Heart right ventricle (tissue), 16 donors: Measurements from ENCODE around the gene GSK3A. TPM values are rescaled to one million over a fixed set of nuclear protein-coding genes. Genes with fewer than 3 reads are reported as not detected.

Source experiments
- ATAC-seq, 8 donors: fragments of 200-7000 bp; cut with Tn5 transposase; one replicate each; pipeline ENCODE4 v1.9.1; 2020; ENCODE audit warnings: mild to moderate bottlenecking in 8 of 8, moderate library complexity in 8 of 8, moderate number of reproducible peaks in 1 of 8
- DNase-seq, 2 donors: peaks; one replicate each; pipeline ENCODE4 v3.0.0-alpha.2; 2020
- H3K27ac ChIP-seq, 10 donors: fragments of 200-600 bp; sonication (generic) in 2 of 10; one replicate each; pipeline versions ENCODE4 v1.5.0 to v1.8.0; 2020 to 2022; ENCODE audit warnings: mild to moderate bottlenecking in 3 of 10
- H3K27me3 ChIP-seq, 7 donors: fragments of 200-600 bp; one replicate each; pipeline ENCODE4 v1.8.0; 2021 to 2022; ENCODE audit warnings: mild to moderate bottlenecking in 2 of 7
- H3K36me3 ChIP-seq, 9 donors: fragments of 200-600 bp; sonication (generic) in 1 of 9; one replicate each; pipeline versions ENCODE4 v1.5.0 to v1.8.0; 2020 to 2022; ENCODE audit warnings: mild to moderate bottlenecking in 2 of 9
- H3K4me1 ChIP-seq, 9 donors: fragments of 200-600 bp; sonication (generic) in 1 of 9; one replicate each; pipeline versions ENCODE4 v1.5.0 to v1.8.0; 2020 to 2022; ENCODE audit warnings: mild to moderate bottlenecking in 4 of 9
- H3K4me3 ChIP-seq, 10 donors: fragments of 200-600 bp; sonication (generic) in 2 of 10; one replicate each; pipeline versions ENCODE4 v1.5.0 to v1.8.0; 2020 to 2022; ENCODE audit warnings: mild to moderate bottlenecking in 7 of 10, moderate library complexity in 2 of 10
- H3K9me3 ChIP-seq, 11 donors: fragments of 200-600 bp in 10 of 11; sonication (generic) in 2 of 11; one replicate each; pipeline versions ENCODE4 v1.5.0 to v1.8.0; 2013 to 2022; ENCODE audit warnings: mild to moderate bottlenecking in 2 of 11, control low read depth in 1 of 11, moderate library complexity in 1 of 11
- WGBS, 2 donors: extraction: QIAGEN DNeasy Blood & Tissue Kit; methylation state at CpG; one replicate each; pipeline ENCODE4 v1.1.7; 2013; ENCODE audit warnings: inconsistent platforms in 1 of 2; 5-methylcytosine and 5-hydroxymethylcytosine counted together
- intact Hi-C, 10 donors: fragments of 100-400 bp; cut with DNase I; formaldehyde crosslinking; loops; one replicate each; pipeline versions ENCODE4 v1.11.1 to v1.14.2; 2022
- polyA plus RNA-seq, 2 donors: library from polyadenylated mRNA; stranded (reverse); fragments of 200-250 nt; gene quantifications; one replicate each; pipeline ENCODE4 v1.2.3, GENCODE V29; 2013
- total RNA-seq, 10 donors: library from RNA; stranded (reverse); fragmentation: NEBNext Ultra II Directional in 3 of 10; extraction: Animal tissue kit (Norgen Biotek cat#: 25700) in 3 of 10; gene quantifications; one replicate each; pipeline versions ENCODE4 v1.2.1 to v1.2.4, GENCODE V29; 2021 to 2023
- TF ChIP-seq, protein P1 (sequence below), 9 donors: fragments of 200-600 bp; sonication (generic) in 2 of 9; IDR thresholded peaks; one replicate each; pipeline versions ENCODE4 v1.5.0 to v1.8.0; 2021 to 2022; ENCODE audit warnings: antibody characterized with exemption in 9 of 9, mild to moderate bottlenecking in 5 of 9, moderate library complexity in 1 of 9
- donor health status: Arrhythmogenic right ventricular cardiomyopathy.
- donor health status: ischemic (EF 13 %, LVEDD 7.1; RV severe dilation, severe dysfunction).
- donor health status: healthy with polysubstance abuse.
- donor health status: DM: no; HTN: yes; CAD: no.
- donor health status: DM: no; HTN: no; CAD: no.
- donor health status: ischemic (EF 25% LVEDD 6.9; RV normal size, moderate dysfunction).
- donor health status: ischemic (EF 25% LVEDD 5.7; RV mildly dilated, moderate dysfunction).
- donor health status: healthy.
- donor health status: DM: yes; HTN: yes; CAD: no.
- donor health status: Ischemic cardiomyopathy.
- donor health status: ischemic (EF 35%, LVEDD 5.7; RV mildly dilated, moderate dysfunction).
- donor health status: nonischemic (EF 11% LVEDD 7.7; RV severe dilation, severe dysfunction).
- donor health status: DM: yes; HTN: yes; CAD: no.
- donor health status: PGD.
- donor health status: ischemic (EF 29% LVEDD 5.4; RV normal size, mild dysfunction).
- donor health status: nonischemic (EF 23%, LVEDD 6.1; RV moderate dilation, normal function).

Gene GSK3A
- total and polyA plus RNA-seq, 12 donors: 31.2 to 51.0 (median 36.4) TPM

- H3K4me1 ChIP-seq: peaks cover 13 to 42% (median 33%) of the 10 kb centered on the region in 9 donors
- peak overlapping the region; percentile 73 to 100 (median 98) for H3K4me3 ChIP-seq
- H3K27ac ChIP-seq: peak overlapping the region; percentile 96 to 100 (median 98)
- ATAC-seq: peak; percentile 1 to 48 (median 28)
- peak; percentile 65 to 83 for DNase-seq
- intact Hi-C loops: loop anchor here in 4 of 10 donors (1.0 to 2.0 kb wide), 2 partner anchors 12 to 13 kb away; partner anchors contain the start of gene CIC (in 3 of the 4)
- H3K36me3 ChIP-seq: no peaks in the 10 kb centered on the region
- WGBS, 2 donors: 3 to 4% methylated on average over 38 of the region's 38 CpGs
- no peaks in the 10 kb centered on the region for H3K9me3 ChIP-seq
- TF ChIP-seq, protein P1, sequence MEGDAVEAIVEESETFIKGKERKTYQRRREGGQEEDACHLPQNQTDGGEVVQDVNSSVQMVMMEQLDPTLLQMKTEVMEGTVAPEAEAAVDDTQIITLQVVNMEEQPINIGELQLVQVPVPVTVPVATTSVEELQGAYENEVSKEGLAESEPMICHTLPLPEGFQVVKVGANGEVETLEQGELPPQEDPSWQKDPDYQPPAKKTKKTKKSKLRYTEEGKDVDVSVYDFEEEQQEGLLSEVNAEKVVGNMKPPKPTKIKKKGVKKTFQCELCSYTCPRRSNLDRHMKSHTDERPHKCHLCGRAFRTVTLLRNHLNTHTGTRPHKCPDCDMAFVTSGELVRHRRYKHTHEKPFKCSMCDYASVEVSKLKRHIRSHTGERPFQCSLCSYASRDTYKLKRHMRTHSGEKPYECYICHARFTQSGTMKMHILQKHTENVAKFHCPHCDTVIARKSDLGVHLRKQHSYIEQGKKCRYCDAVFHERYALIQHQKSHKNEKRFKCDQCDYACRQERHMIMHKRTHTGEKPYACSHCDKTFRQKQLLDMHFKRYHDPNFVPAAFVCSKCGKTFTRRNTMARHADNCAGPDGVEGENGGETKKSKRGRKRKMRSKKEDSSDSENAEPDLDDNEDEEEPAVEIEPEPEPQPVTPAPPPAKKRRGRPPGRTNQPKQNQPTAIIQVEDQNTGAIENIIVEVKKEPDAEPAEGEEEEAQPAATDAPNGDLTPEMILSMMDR (IDR thresholded peaks at IDR 0.05): no peak
- H3K27me3 ChIP-seq: no peaks in the 10 kb centered on the region
Observed at GRCh38 chr19:42255766-42256745, 13.7 kb upstream of the GSK3A start.

- Histone ChIP-seq H3K27me3 (no peaks in the 10 kb centered on the region), H3K4me1 (peaks cover 23 to 51% (median 42%) of the 10 kb centered on the region in 9 donors), H3K9me3 (no peaks in the 10 kb centered on the region), H3K4me3 (peak within 1 kb of the TSS; percentile 73 to 100 (median 98)), H3K27ac (peak within 1 kb of the TSS; percentile 96 to 100 (median 98)), H3K36me3 (peaks cover 0 to 4% (median 0%) of the 10 kb centered on the region in 9 donors)
- ATAC-seq (peak; percentile 79 to 88 (median 82)), DNase-seq (peak; percentile 94 to 96)
- WGBS, 2 donors: 1 to 2% methylated on average over 43 to 75 of the region's 75 CpGs
- TF ChIP-seq, protein P1 (IDR thresholded peaks at IDR 0.05): no peak
- intact Hi-C loops: loop anchor here in 5 of 10 donors (1.0 to 2.0 kb wide), 3 partner anchors 13 to 14 kb away; partner anchors contain the start of gene CIC (in 4 of the 5)
Observed at GRCh38 chr19:42254850-42255765, 12.7 kb upstream of the GSK3A start, which contains the start of gene ERF. Gene ERF, minus strand, starts transcription at chr19:42255128. Its CDS starts 129 bp downstream, at chr19:42254999.

GRCh38 chr19:42254089-42254849 lies 11.9 kb upstream of the GSK3A start:
- peak overlapping the region; percentile 96 to 100 (median 98) for H3K27ac ChIP-seq
- no peaks in the 10 kb centered on the region for H3K9me3 ChIP-seq
- TF ChIP-seq, protein P1 (IDR thresholded peaks at IDR 0.05): peak in 4 of 9 donors; percentile 3 to 36 (median 31)
- H3K36me3 ChIP-seq: peaks cover 0 to 12% (median 4%) of the 10 kb centered on the region in 9 donors
- intact Hi-C loops: loop anchor here in 4 of 10 donors (1.0 to 2.0 kb wide), 2 partner anchors 15 kb away; partner anchors contain the start of gene CIC (in 4 of the 4)
- peak; percentile 72 to 83 for DNase-seq
- no peaks in the 10 kb centered on the region for H3K27me3 ChIP-seq
- ATAC-seq: peak; percentile 12 to 38 (median 18)
- peaks cover 28 to 60% (median 51%) of the 10 kb centered on the region in 9 donors for H3K4me1 ChIP-seq
- H3K4me3 ChIP-seq: peak overlapping the region; percentile 73 to 100 (median 98)
- WGBS, 2 donors: 1% methylated on average over 54 to 70 of the region's 70 CpGs
